Lung (tissue), 12 donors: ENCODE measurements around the gene ETFDH. TPM values are rescaled to one million over a fixed set of nuclear protein-coding genes. Genes with fewer than 3 reads are reported as not detected.

Experiments used
- ATAC-seq: fragments of 200-7000 bp; cut with Tn5 transposase; one replicate; pipeline ENCODE4 v1.9.1; 2020; ENCODE audit warnings: moderate number of reproducible peaks; ENCODE audit not compliant: insufficient read depth, low FRiP score
- DNase-seq, 3 donors: peaks; one replicate each; pipeline ENCODE4 v3.0.0-alpha.2; 2013 to 2017
- H3K27ac ChIP-seq, 2 donors: one replicate each; pipeline ENCODE4 v1.5.1; 2013; ENCODE audit warnings: mild to moderate bottlenecking in 2 of 2, moderate library complexity in 2 of 2, control low read depth in 1 of 2, inconsistent platforms in 1 of 2, low read depth in 1 of 2, low read length in 1 of 2
- H3K27me3 ChIP-seq, 3 donors: one replicate each; pipeline ENCODE4 v1.5.1; 2013; ENCODE audit warnings: low read length in 2 of 3; ENCODE audit not compliant: control insufficient read depth in 3 of 3, insufficient read depth in 3 of 3
- H3K36me3 ChIP-seq, 4 donors: one replicate each; pipeline ENCODE4 v1.5.1; 2013; ENCODE audit warnings: low read length in 4 of 4, mild to moderate bottlenecking in 1 of 4, moderate library complexity in 1 of 4; ENCODE audit not compliant: control insufficient read depth in 4 of 4, insufficient read depth in 4 of 4
- H3K4me1 ChIP-seq, 5 donors: one replicate each; pipeline ENCODE4 v1.5.1; 2013; ENCODE audit warnings: low read length in 5 of 5, mild to moderate bottlenecking in 2 of 5, moderate library complexity in 1 of 5; ENCODE audit not compliant: control insufficient read depth in 5 of 5, insufficient read depth in 5 of 5
- H3K4me3 ChIP-seq: one replicate; pipeline ENCODE4 v1.5.1; 2013; ENCODE audit warnings: mild to moderate bottlenecking, control low read depth, moderate library complexity
- H3K9ac ChIP-seq, 2 donors: one replicate each; pipeline ENCODE4 v1.5.1; 2013; ENCODE audit warnings: low read length in 2 of 2, control low read depth in 1 of 2; ENCODE audit not compliant: insufficient read depth in 1 of 2
- H3K9me3 ChIP-seq, 4 donors: one replicate each; pipeline ENCODE4 v1.5.1; 2013; ENCODE audit warnings: low read length in 3 of 4, mild to moderate bottlenecking in 1 of 4, moderate library complexity in 1 of 4; ENCODE audit not compliant: control insufficient read depth in 4 of 4, insufficient read depth in 3 of 4
- WGBS, 2 donors: extraction: QIAGEN DNeasy Blood & Tissue Kit; methylation state at CpG; one replicate each; pipeline ENCODE4 v1.1.7; 2013; 5-methylcytosine and 5-hydroxymethylcytosine counted together
- polyA plus RNA-seq, 2 donors: library from polyadenylated mRNA; stranded (reverse); fragments of 200-250 nt; gene quantifications; one replicate each; pipeline ENCODE4 v1.2.1, GENCODE V29; 2013
- total RNA-seq, 2 donors: library from RNA; depleted of rRNA in 1 of 2; stranded (reverse); fragments of >200 nt in 1 of 2; gene quantifications; one replicate each; pipeline ENCODE4 v1.2.1, GENCODE V29; 2014 to 2021
- TF ChIP-seq, protein P1 (sequence below): IDR thresholded peaks from 2 replicates; pipeline ENCODE4 v1.5.1; 2012; ENCODE audit warnings: mild to moderate bottlenecking; ENCODE audit errors: control extremely low read depth, extremely low read depth
- donor health status: control.
- donor health status: control.
- donor health status: Bipolar disorder and iron deficiency.
- donor health status: healthy.
- donor health status: DM: yes; HTN: yes; CAD: no.

Gene ETFDH
- total and polyA plus RNA-seq, 4 donors: 13.6 to 43.8 (median 16.4) TPM

DNA sequence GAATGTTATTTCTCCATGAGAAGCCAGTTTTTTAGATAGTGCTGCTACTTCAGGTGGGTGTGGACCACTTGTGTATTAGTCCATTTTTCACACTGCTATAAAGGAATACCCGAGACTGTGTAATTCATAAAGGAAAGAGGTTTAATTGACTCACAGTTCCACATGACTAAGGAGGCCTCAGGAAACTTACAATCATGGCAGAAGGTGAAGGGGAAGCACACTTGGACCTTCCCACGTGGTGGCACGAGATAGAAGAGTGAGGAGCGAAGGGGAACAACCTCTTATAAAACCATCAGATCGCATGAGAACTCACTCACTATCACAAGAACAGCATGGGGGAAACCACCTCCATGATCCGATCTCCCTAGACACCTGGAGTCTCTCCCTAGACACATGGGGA is 54.5 kb downstream of the ETFDH start:
- H3K27ac ChIP-seq: no peak overlapping the region

DNA sequence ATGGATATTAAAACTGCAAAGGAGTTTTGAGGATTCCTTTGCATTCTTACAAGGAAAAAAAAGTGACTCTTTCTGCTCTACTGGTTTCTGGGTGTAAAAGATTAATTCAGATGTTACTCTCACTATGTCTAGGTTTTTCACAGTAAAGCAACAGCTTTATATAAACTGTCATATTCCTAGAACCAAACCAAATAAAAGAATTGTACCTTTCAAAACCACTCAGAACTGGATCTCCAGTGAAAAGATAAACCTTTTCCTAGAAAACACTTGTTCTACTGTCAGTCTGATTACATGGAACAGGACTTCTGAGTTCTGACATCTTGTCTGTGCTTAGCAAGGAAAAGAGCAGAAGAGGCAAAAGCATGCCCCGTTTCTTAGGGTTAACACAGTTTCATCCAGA is 56.1 kb downstream of the ETFDH start:
- 70 to 90% methylated on average over 1 of the region's 1 CpG for WGBS, 2 donors
- ATAC-seq (no peak), DNase-seq (no peak)
- peaks cover 0 to 10% (median 5%) of the 10 kb centered on the region in 3 donors for H3K27me3 ChIP-seq
- H3K27ac ChIP-seq: no peak overlapping the region
- H3K36me3 ChIP-seq: no peaks in the 10 kb centered on the region
- no peaks in the 10 kb centered on the region for H3K4me1 ChIP-seq
- no peak overlapping the region for H3K9ac ChIP-seq
- no peaks in the 10 kb centered on the region for H3K9me3 ChIP-seq
- TF ChIP-seq, protein P1, sequence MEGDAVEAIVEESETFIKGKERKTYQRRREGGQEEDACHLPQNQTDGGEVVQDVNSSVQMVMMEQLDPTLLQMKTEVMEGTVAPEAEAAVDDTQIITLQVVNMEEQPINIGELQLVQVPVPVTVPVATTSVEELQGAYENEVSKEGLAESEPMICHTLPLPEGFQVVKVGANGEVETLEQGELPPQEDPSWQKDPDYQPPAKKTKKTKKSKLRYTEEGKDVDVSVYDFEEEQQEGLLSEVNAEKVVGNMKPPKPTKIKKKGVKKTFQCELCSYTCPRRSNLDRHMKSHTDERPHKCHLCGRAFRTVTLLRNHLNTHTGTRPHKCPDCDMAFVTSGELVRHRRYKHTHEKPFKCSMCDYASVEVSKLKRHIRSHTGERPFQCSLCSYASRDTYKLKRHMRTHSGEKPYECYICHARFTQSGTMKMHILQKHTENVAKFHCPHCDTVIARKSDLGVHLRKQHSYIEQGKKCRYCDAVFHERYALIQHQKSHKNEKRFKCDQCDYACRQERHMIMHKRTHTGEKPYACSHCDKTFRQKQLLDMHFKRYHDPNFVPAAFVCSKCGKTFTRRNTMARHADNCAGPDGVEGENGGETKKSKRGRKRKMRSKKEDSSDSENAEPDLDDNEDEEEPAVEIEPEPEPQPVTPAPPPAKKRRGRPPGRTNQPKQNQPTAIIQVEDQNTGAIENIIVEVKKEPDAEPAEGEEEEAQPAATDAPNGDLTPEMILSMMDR: no peak
- H3K4me3 ChIP-seq: no peak overlapping the region

More for the DNA sequence above, 54.5 kb downstream of the ETFDH start:
- no peak for DNase-seq
- Histone ChIP-seq H3K4me1 (peaks cover 0 to 8% (median 3%) of the 10 kb centered on the region in 5 donors), H3K36me3 (no peaks in the 10 kb centered on the region), H3K27me3 (peaks cover 0 to 10% (median 5%) of the 10 kb centered on the region in 3 donors), H3K9ac (no peak overlapping the region), H3K4me3 (no peak overlapping the region), H3K9me3 (no peaks in the 10 kb centered on the region)
- TF ChIP-seq, protein P1: no peak
- no peak for ATAC-seq
- WGBS, 2 donors: 84 to 85% methylated on average over 6 of the region's 6 CpGs

DNA sequence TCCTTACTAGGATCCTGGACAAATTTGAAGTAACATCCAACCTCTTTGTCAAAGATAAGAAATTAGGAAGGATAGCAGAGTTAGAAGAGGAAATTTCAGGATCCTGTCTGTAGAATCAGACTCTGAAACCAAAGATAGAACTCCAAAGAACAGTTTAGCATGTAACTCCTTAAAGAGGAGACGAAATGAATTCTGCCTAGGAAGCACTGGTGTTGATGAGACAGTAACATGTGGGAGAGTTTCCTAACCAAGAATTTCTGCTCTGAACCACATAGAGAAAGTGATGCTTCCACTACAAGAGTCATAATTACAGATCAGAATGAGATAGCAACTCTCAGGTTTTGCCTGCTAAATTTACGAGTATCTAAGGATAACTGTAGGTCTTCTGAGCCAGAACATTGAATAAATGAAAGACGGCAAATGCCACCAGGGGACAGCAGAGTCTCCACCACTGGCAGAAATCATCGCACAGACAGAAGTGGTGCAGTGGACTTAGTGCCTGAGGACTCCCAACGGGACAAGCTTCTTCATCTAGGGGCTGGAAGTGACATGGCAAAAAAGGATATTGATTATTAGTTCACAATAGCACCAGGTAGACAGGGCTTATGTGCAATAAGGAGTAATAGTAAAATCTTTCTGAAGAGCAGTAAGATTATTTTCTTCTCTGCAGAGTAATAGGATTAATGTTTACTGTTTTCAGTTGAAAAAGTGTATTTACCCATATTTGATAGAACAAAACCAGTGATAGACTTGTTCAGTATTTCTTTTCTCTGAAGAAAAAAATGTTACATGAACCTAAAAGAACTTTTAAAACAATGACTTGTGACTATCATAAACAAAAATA is 57.8 kb downstream of the ETFDH start:
- H3K27me3 ChIP-seq: peaks cover 0 to 10% (median 5%) of the 10 kb centered on the region in 3 donors
- 19 to 28% methylated on average over 5 of the region's 5 CpGs for WGBS, 2 donors
- no peaks in the 10 kb centered on the region for H3K4me1 ChIP-seq
- TF ChIP-seq, protein P1: peak; percentile 91
- ATAC-seq (peak; percentile 47), DNase-seq (peak; percentile 68 to 78 (median 72))
- H3K9me3 ChIP-seq: no peaks in the 10 kb centered on the region
- no peak overlapping the region for H3K9ac ChIP-seq
- no peak overlapping the region for H3K4me3 ChIP-seq
- no peaks in the 10 kb centered on the region for H3K36me3 ChIP-seq
- H3K27ac ChIP-seq: no peak overlapping the region
